ENCODE measurements around the gene ESD. TPM values are rescaled to one million over a fixed set of nuclear protein-coding genes. Genes with fewer than 3 reads are reported as not detected.

Gene ESD
- total RNA-seq, 2 donors from 2014 or later: 114 to 119 TPM

DNA sequence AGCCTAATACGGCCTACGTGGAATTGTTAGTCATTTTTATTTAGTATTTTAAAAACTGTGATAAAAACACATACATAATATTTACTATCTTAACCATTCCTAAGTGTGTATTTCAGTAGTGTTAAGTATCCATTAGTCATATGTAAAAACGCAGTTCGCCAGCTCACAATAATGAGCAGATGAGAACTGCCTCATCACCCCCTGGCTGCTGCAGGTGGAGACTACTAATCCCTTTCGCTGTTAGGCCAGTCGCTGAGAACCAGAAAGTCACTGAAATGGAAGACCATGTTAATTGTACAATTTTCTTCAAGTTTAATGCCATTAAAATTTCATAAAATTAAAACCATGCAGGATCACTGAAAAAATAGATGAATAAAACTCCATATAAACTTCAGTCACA is 1.6 kb downstream of the ESD start:
- ATAC-seq (ENCODE audit: insufficient number of reproducible peaks, low FRiP score, low read depth) (no peak), DNase-seq (ENCODE audit: low spot score) (no peak)
- TF ChIP-seq, protein P1, sequence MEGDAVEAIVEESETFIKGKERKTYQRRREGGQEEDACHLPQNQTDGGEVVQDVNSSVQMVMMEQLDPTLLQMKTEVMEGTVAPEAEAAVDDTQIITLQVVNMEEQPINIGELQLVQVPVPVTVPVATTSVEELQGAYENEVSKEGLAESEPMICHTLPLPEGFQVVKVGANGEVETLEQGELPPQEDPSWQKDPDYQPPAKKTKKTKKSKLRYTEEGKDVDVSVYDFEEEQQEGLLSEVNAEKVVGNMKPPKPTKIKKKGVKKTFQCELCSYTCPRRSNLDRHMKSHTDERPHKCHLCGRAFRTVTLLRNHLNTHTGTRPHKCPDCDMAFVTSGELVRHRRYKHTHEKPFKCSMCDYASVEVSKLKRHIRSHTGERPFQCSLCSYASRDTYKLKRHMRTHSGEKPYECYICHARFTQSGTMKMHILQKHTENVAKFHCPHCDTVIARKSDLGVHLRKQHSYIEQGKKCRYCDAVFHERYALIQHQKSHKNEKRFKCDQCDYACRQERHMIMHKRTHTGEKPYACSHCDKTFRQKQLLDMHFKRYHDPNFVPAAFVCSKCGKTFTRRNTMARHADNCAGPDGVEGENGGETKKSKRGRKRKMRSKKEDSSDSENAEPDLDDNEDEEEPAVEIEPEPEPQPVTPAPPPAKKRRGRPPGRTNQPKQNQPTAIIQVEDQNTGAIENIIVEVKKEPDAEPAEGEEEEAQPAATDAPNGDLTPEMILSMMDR (IDR thresholded peaks at IDR 0.05): no peak
- H3K4me1 ChIP-seq (ENCODE audit: control insufficient read depth in 1 of 2, low read depth in 2 of 2): peaks cover 27 to 45% of the 10 kb centered on the region in 2 donors
- H3K9me3 ChIP-seq: no peaks in the 10 kb centered on the region
- no peaks in the 10 kb centered on the region for H3K27me3 ChIP-seq (replicated peaks; ENCODE audit: insufficient read depth)
- H3K4me3 ChIP-seq: peak overlapping the region; percentile 90
- peak overlapping the region; percentile 92 to 93 for H3K27ac ChIP-seq
- peaks cover 7% of the 10 kb centered on the region for H3K36me3 ChIP-seq

- ATAC-seq (ENCODE audit: insufficient number of reproducible peaks, low FRiP score, low read depth) (no peak), DNase-seq (ENCODE audit: low spot score) (no peak)
- Histone ChIP-seq H3K36me3 (peaks cover 21% of the 10 kb centered on the region), H3K27me3 (replicated peaks; ENCODE audit: insufficient read depth) (no peaks in the 10 kb centered on the region), H3K4me1 (ENCODE audit: control insufficient read depth in 1 of 2, low read depth in 2 of 2) (peaks cover 10 to 26% of the 10 kb centered on the region in 2 donors), H3K9me3 (no peaks in the 10 kb centered on the region), H3K27ac (no peak overlapping the region), H3K4me3 (no peak overlapping the region)
- TF ChIP-seq, protein P1 (IDR thresholded peaks at IDR 0.05): no peak
These were observed 13.5 kb downstream of the ESD start for GRCh38 chr13:46783504-46783903.

- TF ChIP-seq, protein P1 (IDR thresholded peaks at IDR 0.05): no peak
- no peak overlapping the region for H3K27ac ChIP-seq
- H3K4me3 ChIP-seq: no peak overlapping the region
- H3K4me1 ChIP-seq (ENCODE audit: control insufficient read depth in 1 of 2, low read depth in 2 of 2): peaks cover 11 to 29% of the 10 kb centered on the region in 2 donors
- DNase-seq (ENCODE audit: low spot score) (no peak), ATAC-seq (ENCODE audit: insufficient number of reproducible peaks, low FRiP score, low read depth) (no peak)
- H3K36me3 ChIP-seq: peaks cover 21% of the 10 kb centered on the region
- H3K27me3 ChIP-seq (replicated peaks; ENCODE audit: insufficient read depth): no peaks in the 10 kb centered on the region
- H3K9me3 ChIP-seq: no peaks in the 10 kb centered on the region
These were observed 14.3 kb downstream of the ESD start for GRCh38 chr13:46782691-46783090.

GRCh38 chr13:46782066-46782465 is 14.9 kb downstream of the ESD start:
- no peaks in the 10 kb centered on the region for H3K27me3 ChIP-seq (replicated peaks; ENCODE audit: insufficient read depth)
- no peak overlapping the region for H3K4me3 ChIP-seq
- TF ChIP-seq, protein P1 (IDR thresholded peaks at IDR 0.05): no peak
- peaks cover 12 to 35% of the 10 kb centered on the region in 2 donors for H3K4me1 ChIP-seq (ENCODE audit: control insufficient read depth in 1 of 2, low read depth in 2 of 2)
- no peak for DNase-seq (ENCODE audit: low spot score)
- H3K9me3 ChIP-seq: no peaks in the 10 kb centered on the region
- no peak overlapping the region for H3K27ac ChIP-seq
- peaks cover 21% of the 10 kb centered on the region for H3K36me3 ChIP-seq
- ATAC-seq (ENCODE audit: insufficient number of reproducible peaks, low FRiP score, low read depth): no peak

- Histone ChIP-seq H3K27me3 (replicated peaks; ENCODE audit: insufficient read depth) (no peaks in the 10 kb centered on the region), H3K4me1 (ENCODE audit: control insufficient read depth in 1 of 2, low read depth in 2 of 2) (peaks cover 37 to 67% of the 10 kb centered on the region in 2 donors), H3K36me3 (peaks cover 4% of the 10 kb centered on the region), H3K27ac (peak overlapping the region; percentile 62 to 84), H3K9me3 (no peaks in the 10 kb centered on the region), H3K4me3 (no peak overlapping the region)
- ATAC-seq (ENCODE audit: insufficient number of reproducible peaks, low FRiP score, low read depth) (no peak), DNase-seq (ENCODE audit: low spot score) (no peak)
- TF ChIP-seq, protein P1 (IDR thresholded peaks at IDR 0.05): no peak
These were observed 18.1 kb downstream of the ESD start for GRCh38 chr13:46778890-46779289.
